Nephron (organoid): ENCODE data around the gene COMMD9.
A peak's percentile ranks its signal among the peaks of the same experiment; 100 is the strongest.

Source experiments
- H3K27ac Mint-ChIP-seq, 3 experiments: 2 replicates each; pipeline ENCODE4 v1.8.0; 2020; ENCODE audit warnings: mixed read lengths in 3 of 3, mild to moderate bottlenecking in 2 of 3, moderate library complexity in 1 of 3
- H3K27me3 Mint-ChIP-seq: 2 replicates; pipeline ENCODE4 v1.8.0; 2021; ENCODE audit warnings: low read depth, mild to moderate bottlenecking, moderate library complexity, mixed read lengths
- H3K36me3 Mint-ChIP-seq: 2 replicates; pipeline ENCODE4 v1.8.0; 2020; ENCODE audit warnings: low read depth, mixed read lengths
- H3K4me1 Mint-ChIP-seq: 2 replicates; pipeline ENCODE4 v1.8.0; 2020; ENCODE audit warnings: mixed read lengths
- H3K4me3 Mint-ChIP-seq, 3 experiments: 2 replicates each; pipeline ENCODE4 v1.8.0; 2020; ENCODE audit warnings: mild to moderate bottlenecking in 3 of 3, mixed read lengths in 3 of 3, moderate library complexity in 2 of 3
- H3K9me3 Mint-ChIP-seq: 2 replicates; pipeline ENCODE4 v1.8.0; 2020; ENCODE audit warnings: mixed read lengths
- CTCF ChIP-seq, 3 experiments: fragments of 200-600 bp; sonication (generic); IDR thresholded peaks; one replicate each; pipeline ENCODE4 v1.5.0; 2021; ENCODE audit warnings: antibody characterized with exemption in 3 of 3; ENCODE audit not compliant: unreplicated experiment in 3 of 3

The COMMD9 gene

GRCh38 chr11:36234825-36235224, 54.4 kb downstream of the COMMD9 start:
- no peak overlapping the region for H3K4me3 Mint-ChIP-seq
- no peaks in the 10 kb centered on the region for H3K27me3 Mint-ChIP-seq
- no peaks in the 10 kb centered on the region for H3K9me3 Mint-ChIP-seq
- no peak for TF ChIP-seq CTCF (IDR thresholded peaks at IDR 0.05; ENCODE audit: unreplicated experiment in 3 of 3)
- H3K27ac Mint-ChIP-seq = peak overlapping the region in 1 of 3 experiments; percentile 52
- peaks cover 46% of the 10 kb centered on the region for H3K4me1 Mint-ChIP-seq
- peaks cover 22% of the 10 kb centered on the region for H3K36me3 Mint-ChIP-seq

- H3K27ac Mint-ChIP-seq = peak overlapping the region; percentile 59 to 87 (median 77)
- no peaks in the 10 kb centered on the region for H3K9me3 Mint-ChIP-seq
- H3K36me3 Mint-ChIP-seq = peaks cover 29% of the 10 kb centered on the region
- TF ChIP-seq CTCF (IDR thresholded peaks at IDR 0.05; ENCODE audit: unreplicated experiment in 3 of 3) = no peak
- H3K4me3 Mint-ChIP-seq = no peak overlapping the region
- no peaks in the 10 kb centered on the region for H3K27me3 Mint-ChIP-seq
- H3K4me1 Mint-ChIP-seq = peaks cover 54% of the 10 kb centered on the region
These were observed 56.0 kb downstream of the COMMD9 start for GRCh38 chr11:36233204-36233603.

GRCh38 chr11:36230779-36231699, 58.2 kb downstream of the COMMD9 start:
- H3K27ac Mint-ChIP-seq = peak overlapping the region; percentile 79 to 87 (median 86)
- no peak for TF ChIP-seq CTCF (IDR thresholded peaks at IDR 0.05; ENCODE audit: unreplicated experiment in 3 of 3)
- H3K9me3 Mint-ChIP-seq = no peaks in the 10 kb centered on the region
- peaks cover 38% of the 10 kb centered on the region for H3K36me3 Mint-ChIP-seq
- peaks cover 40% of the 10 kb centered on the region for H3K4me1 Mint-ChIP-seq
- no peaks in the 10 kb centered on the region for H3K27me3 Mint-ChIP-seq
- H3K4me3 Mint-ChIP-seq = peak overlapping the region in 2 of 3 experiments; percentile 35 to 47

GRCh38 chr11:36229091-36229705, 60.0 kb downstream of the COMMD9 start:
- no peak overlapping the region for H3K4me3 Mint-ChIP-seq
- H3K4me1 Mint-ChIP-seq = peaks cover 40% of the 10 kb centered on the region
- peak overlapping the region; percentile 32 to 87 (median 42) for H3K27ac Mint-ChIP-seq
- H3K9me3 Mint-ChIP-seq = no peaks in the 10 kb centered on the region
- H3K36me3 Mint-ChIP-seq = peaks cover 34% of the 10 kb centered on the region
- no peak for TF ChIP-seq CTCF (IDR thresholded peaks at IDR 0.05; ENCODE audit: unreplicated experiment in 3 of 3)
- no peaks in the 10 kb centered on the region for H3K27me3 Mint-ChIP-seq

- H3K27me3 Mint-ChIP-seq = no peaks in the 10 kb centered on the region
- H3K27ac Mint-ChIP-seq = peak overlapping the region in 2 of 3 experiments; percentile 42 to 87
- peaks cover 40% of the 10 kb centered on the region for H3K4me1 Mint-ChIP-seq
- no peaks in the 10 kb centered on the region for H3K9me3 Mint-ChIP-seq
- H3K36me3 Mint-ChIP-seq = peaks cover 34% of the 10 kb centered on the region
- TF ChIP-seq CTCF (IDR thresholded peaks at IDR 0.05; ENCODE audit: unreplicated experiment in 3 of 3) = no peak
- H3K4me3 Mint-ChIP-seq = no peak overlapping the region
These were observed 60.5 kb downstream of the COMMD9 start for GRCh38 chr11:36228689-36229088.
